A673 (cell line): ENCODE measurements around the gene NTSR2. TPM values are rescaled to one million over a fixed set of nuclear protein-coding genes. Genes with fewer than 3 reads are reported as not detected.

Experiments
- BruUV-seq: library from RNA; stranded (reverse); fragments of 400-500 nt; replicated peaks from 2 replicates; lab custom pipeline; 2021; lab: Mats Ljungman, UMichigan
- CTCF ChIA-PET: fragments of 300-600 bp; sonication (Branson Sonifier 250); formaldehyde crosslinking; loops from one replicate; lab custom pipeline; 2022; ENCODE audit warnings: antibody characterized with exemption; lab: Charles Lee
- POLR2A ChIA-PET: fragments of 300-600 bp; sonication (Branson Sonifier 250); formaldehyde crosslinking; loops from one replicate; lab custom pipeline; 2022; ENCODE audit warnings: antibody characterized with exemption; ENCODE audit not compliant: low non-redundant PET; lab: Charles Lee
- DNase-seq: peaks from one replicate; pipeline ENCODE4 v3.0.0-alpha.2; 2015; ENCODE audit warnings: low spot score
- H3K27ac ChIP-seq: fragments of 200-600 bp; sonication (generic); 2 replicates; pipeline ENCODE4 v1.5.1; 2016; ENCODE audit warnings: mixed run types, low read depth, mild to moderate bottlenecking, mixed read lengths, antibody characterized with exemption, low read length; ENCODE audit not compliant: poor library complexity, severe bottlenecking
- H3K27me3 ChIP-seq: fragments of 200-600 bp; sonication (generic); replicated peaks from 2 replicates; pipeline ENCODE4 v1.6.1; 2017; ENCODE audit warnings: mixed run types, low read depth, mild to moderate bottlenecking, mixed read lengths, antibody characterized with exemption, low read length; ENCODE audit not compliant: insufficient read depth, poor library complexity
- H3K36me3 ChIP-seq: fragments of 200-600 bp; sonication (generic); 2 replicates; pipeline ENCODE4 v1.6.1; 2016; ENCODE audit warnings: mixed run types, mild to moderate bottlenecking, mixed read lengths, antibody characterized with exemption, low read length; ENCODE audit not compliant: insufficient read depth, poor library complexity, severe bottlenecking
- H3K4me1 ChIP-seq: fragments of 200-600 bp; sonication (generic); 2 replicates; pipeline ENCODE4 v1.6.1; 2017; ENCODE audit warnings: mixed run types, mild to moderate bottlenecking, mixed read lengths, antibody characterized with exemption, low read length; ENCODE audit not compliant: insufficient read depth, poor library complexity, severe bottlenecking
- H3K4me3 ChIP-seq: fragments of 200-600 bp; sonication (generic); 2 replicates; pipeline ENCODE4 v1.5.1; 2016; ENCODE audit warnings: low read depth, mixed run types, mild to moderate bottlenecking, mixed read lengths, low read length; ENCODE audit not compliant: poor library complexity, severe bottlenecking
- H3K9me3 ChIP-seq: fragments of 200-600 bp; sonication (generic); 2 replicates; pipeline ENCODE4 v1.6.1; 2016; ENCODE audit warnings: mixed run types, low read depth, mild to moderate bottlenecking, mixed read lengths, antibody characterized with exemption, low read length; ENCODE audit not compliant: poor library complexity, severe bottlenecking
- CTCF ChIP-seq: fragments of 300-800, 200-600 bp; sonication (generic); conservative IDR thresholded peaks from 2 replicates; pipeline ENCODE4 v1.5.1; 2017; ENCODE audit warnings: low read depth, mild to moderate bottlenecking, antibody characterized with exemption, low read length, moderate library complexity, mixed read lengths
- EZH2 ChIP-seq: fragments of 200-600 bp; sonication (generic); IDR thresholded peaks from 2 replicates; pipeline ENCODE4 v1.6.1; 2017; ENCODE audit warnings: borderline replicate concordance, low read depth, mild to moderate bottlenecking, mixed read lengths, antibody characterized with exemption, low read length; ENCODE audit not compliant: poor library complexity, severe bottlenecking
- intact Hi-C: fragments of 100-400 bp; cut with micrococcal nuclease; formaldehyde crosslinking; loops from one replicate; pipeline ENCODE4 v1.10.0; 2022; ENCODE audit not compliant: unreplicated experiment
- total RNA-seq: library from RNA; stranded (reverse); gene quantifications from 2 replicates; pipeline ENCODE4 v1.2.3, GENCODE V29; 2021

The NTSR2 gene
- total RNA-seq, 1 experiment from 2014 or later: not detected

- CTCF ChIA-PET: no interaction called here
Measured at GRCh38 chr2:11613297-11613696, 56.7 kb downstream of the NTSR2 start.

GRCh38 chr2:11612553-11613215 lies 57.3 kb downstream of the NTSR2 start:
- TF ChIP-seq EZH2: no peak
- TF ChIP-seq CTCF: no peak
- POLR2A ChIA-PET: no interaction called here
- H3K36me3 ChIP-seq: no peaks in the 10 kb centered on the region

More at GRCh38 chr2:11613297-11613696, 56.7 kb downstream of the NTSR2 start:
- Histone ChIP-seq H3K4me3 (no peak overlapping the region), H3K36me3 (no peaks in the 10 kb centered on the region), H3K27ac (no peak overlapping the region), H3K27me3 (no peaks in the 10 kb centered on the region), H3K4me1 (no peaks in the 10 kb centered on the region), H3K9me3 (no peaks in the 10 kb centered on the region)
- intact Hi-C loops: loop anchor here (2.0 kb wide), 1 partner anchor 62 kb away; no protein-coding TSS in a partner anchor
- POLR2A ChIA-PET: no interaction called here
- TF ChIP-seq CTCF (no peak), EZH2 (no peak)
- no peak for DNase-seq
- no TSS peak for BruUV-seq

GRCh38 chr2:11611251-11611650 lies 58.7 kb downstream of the NTSR2 start:
- intact Hi-C loops: no loop called here
- ChIA-PET POLR2A (no interaction called here), CTCF (interaction anchor here (0.6 to 0.7 kb wide), 2 partner anchors 26 to 147 kb away, joined by 3 read pairs; no protein-coding TSS in a partner anchor)
- H3K4me3 ChIP-seq: no peak overlapping the region
- H3K27me3 ChIP-seq: no peaks in the 10 kb centered on the region
- TF ChIP-seq EZH2 (no peak), CTCF (no peak)
- no TSS peak for BruUV-seq
- no peaks in the 10 kb centered on the region for H3K36me3 ChIP-seq
- DNase-seq: no peak
- H3K9me3 ChIP-seq: no peaks in the 10 kb centered on the region
- no peak overlapping the region for H3K27ac ChIP-seq
- H3K4me1 ChIP-seq: no peaks in the 10 kb centered on the region

More at GRCh38 chr2:11612553-11613215, 57.3 kb downstream of the NTSR2 start:
- no peaks in the 10 kb centered on the region for H3K27me3 ChIP-seq
- H3K4me1 ChIP-seq: no peaks in the 10 kb centered on the region
- DNase-seq: no peak
- no peaks in the 10 kb centered on the region for H3K9me3 ChIP-seq
- H3K4me3 ChIP-seq: no peak overlapping the region
- intact Hi-C loops: loop anchor here (2.0 kb wide), 1 partner anchor 62 kb away; no protein-coding TSS in a partner anchor
- CTCF ChIA-PET: no interaction called here
- BruUV-seq: no TSS peak
- H3K27ac ChIP-seq: no peak overlapping the region
